ENCODE measurements around the gene MRPL16. TPM values are rescaled to one million over a fixed set of nuclear protein-coding genes. Genes with fewer than 3 reads are reported as not detected.

Gene MRPL16
- total RNA-seq, 1 experiment from 2014 or later: 53.4 TPM

- TF ChIP-seq CTCF (conservative IDR thresholded peaks at IDR 0.05; ENCODE audit: low read depth, low read length): no peak
- no peak for TF ChIP-seq EZH2 (IDR thresholded peaks at IDR 0.05; ENCODE audit: borderline replicate concordance, low read depth, low read length, poor library complexity, severe bottlenecking)
- ChIA-PET POLR2A (ENCODE audit: low non-redundant PET) (no interaction called here), CTCF (interaction anchor here (0.6 kb wide), 1 partner anchor 274 kb away, joined by 3 read pairs; no protein-coding TSS in a partner anchor)
- no peak for DNase-seq (ENCODE audit: low spot score)
- H3K27me3 ChIP-seq (replicated peaks; ENCODE audit: insufficient read depth, low read depth, low read length, poor library complexity): no peaks in the 10 kb centered on the region
- peaks cover 6% of the 10 kb centered on the region for H3K4me1 ChIP-seq (ENCODE audit: insufficient read depth, low read length, poor library complexity, severe bottlenecking)
- intact Hi-C loops (cut with micrococcal nuclease; ENCODE audit: unreplicated experiment): no loop called here
- H3K27ac ChIP-seq (ENCODE audit: low read depth, low read length, poor library complexity, severe bottlenecking): peak overlapping the region; percentile 82
- peaks cover 26% of the 10 kb centered on the region for H3K36me3 ChIP-seq (ENCODE audit: insufficient read depth, low read length, poor library complexity, severe bottlenecking)
- no TSS peak for BruUV-seq (replicated peaks)
- peak overlapping the region; percentile 94 for H3K4me3 ChIP-seq (ENCODE audit: low read depth, low read length, poor library complexity, severe bottlenecking)
- H3K9me3 ChIP-seq (ENCODE audit: low read depth, low read length, poor library complexity, severe bottlenecking): no peaks in the 10 kb centered on the region
Measured at GRCh38 chr11:59810911-59811259, 307 bp upstream of the MRPL16 start.

GRCh38 chr11:59807047-59807610, 3.4 kb downstream of the MRPL16 start:
- DNase-seq (ENCODE audit: low spot score): no peak
- no peaks in the 10 kb centered on the region for H3K9me3 ChIP-seq (ENCODE audit: low read depth, low read length, poor library complexity, severe bottlenecking)
- TF ChIP-seq CTCF (conservative IDR thresholded peaks at IDR 0.05; ENCODE audit: low read depth, low read length) (no peak), EZH2 (IDR thresholded peaks at IDR 0.05; ENCODE audit: borderline replicate concordance, low read depth, low read length, poor library complexity, severe bottlenecking) (no peak)
- H3K4me1 ChIP-seq (ENCODE audit: insufficient read depth, low read length, poor library complexity, severe bottlenecking): peaks cover 6% of the 10 kb centered on the region
- peaks cover 30% of the 10 kb centered on the region for H3K36me3 ChIP-seq (ENCODE audit: insufficient read depth, low read length, poor library complexity, severe bottlenecking)
- POLR2A ChIA-PET (ENCODE audit: low non-redundant PET): no interaction called here
- intact Hi-C loops (cut with micrococcal nuclease; ENCODE audit: unreplicated experiment): no loop called here
- H3K27ac ChIP-seq (ENCODE audit: low read depth, low read length, poor library complexity, severe bottlenecking): no peak overlapping the region
- no peaks in the 10 kb centered on the region for H3K27me3 ChIP-seq (replicated peaks; ENCODE audit: insufficient read depth, low read depth, low read length, poor library complexity)
- H3K4me3 ChIP-seq (ENCODE audit: low read depth, low read length, poor library complexity, severe bottlenecking): no peak overlapping the region
- no TSS peak for BruUV-seq (replicated peaks)
- CTCF ChIA-PET: no interaction called here

DNA sequence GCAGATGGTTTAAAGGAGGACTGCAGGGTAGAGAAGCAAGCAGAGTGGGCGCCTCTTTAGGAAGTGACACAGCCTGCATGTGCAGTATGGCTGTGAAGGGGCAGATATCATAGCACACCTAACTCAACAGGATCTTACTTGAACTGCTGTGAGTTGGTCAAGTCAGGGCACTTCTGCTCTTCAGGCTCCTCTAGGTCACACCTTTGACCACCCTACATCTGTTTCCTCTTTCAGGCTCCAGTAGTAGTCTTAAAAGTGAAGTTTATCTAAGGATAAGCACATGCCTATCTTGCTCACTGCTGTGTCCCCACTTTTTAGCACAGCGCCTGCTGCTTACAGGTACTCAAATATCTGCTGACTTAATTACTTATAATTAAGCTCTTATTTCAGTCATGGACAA, 6.5 kb downstream of the MRPL16 start:
- ChIA-PET CTCF (interaction anchor here (0.6 kb wide), 1 partner anchor 62 kb away, joined by 3 read pairs; no protein-coding TSS in a partner anchor), POLR2A (ENCODE audit: low non-redundant PET) (no interaction called here)
- intact Hi-C loops (cut with micrococcal nuclease; ENCODE audit: unreplicated experiment): no loop called here
- no peak overlapping the region for H3K27ac ChIP-seq (ENCODE audit: low read depth, low read length, poor library complexity, severe bottlenecking)
- H3K4me1 ChIP-seq (ENCODE audit: insufficient read depth, low read length, poor library complexity, severe bottlenecking): no peaks in the 10 kb centered on the region
- no peaks in the 10 kb centered on the region for H3K9me3 ChIP-seq (ENCODE audit: low read depth, low read length, poor library complexity, severe bottlenecking)
- H3K4me3 ChIP-seq (ENCODE audit: low read depth, low read length, poor library complexity, severe bottlenecking): no peak overlapping the region
- no peaks in the 10 kb centered on the region for H3K27me3 ChIP-seq (replicated peaks; ENCODE audit: insufficient read depth, low read depth, low read length, poor library complexity)
- H3K36me3 ChIP-seq (ENCODE audit: insufficient read depth, low read length, poor library complexity, severe bottlenecking): peaks cover 30% of the 10 kb centered on the region
- BruUV-seq (replicated peaks): no TSS peak
- TF ChIP-seq EZH2 (IDR thresholded peaks at IDR 0.05; ENCODE audit: borderline replicate concordance, low read depth, low read length, poor library complexity, severe bottlenecking) (no peak), CTCF (conservative IDR thresholded peaks at IDR 0.05; ENCODE audit: low read depth, low read length) (no peak)
- no peak for DNase-seq (ENCODE audit: low spot score)

Measured in A673 (cell line).